ENCODE data around the gene LCN2. TPM values are rescaled to one million over a fixed set of nuclear protein-coding genes. Genes with fewer than 3 reads are reported as not detected.

The LCN2 gene
- total RNA-seq, 2 donors from 2014 or later, result 4.9 to 24.6 TPM

DNA sequence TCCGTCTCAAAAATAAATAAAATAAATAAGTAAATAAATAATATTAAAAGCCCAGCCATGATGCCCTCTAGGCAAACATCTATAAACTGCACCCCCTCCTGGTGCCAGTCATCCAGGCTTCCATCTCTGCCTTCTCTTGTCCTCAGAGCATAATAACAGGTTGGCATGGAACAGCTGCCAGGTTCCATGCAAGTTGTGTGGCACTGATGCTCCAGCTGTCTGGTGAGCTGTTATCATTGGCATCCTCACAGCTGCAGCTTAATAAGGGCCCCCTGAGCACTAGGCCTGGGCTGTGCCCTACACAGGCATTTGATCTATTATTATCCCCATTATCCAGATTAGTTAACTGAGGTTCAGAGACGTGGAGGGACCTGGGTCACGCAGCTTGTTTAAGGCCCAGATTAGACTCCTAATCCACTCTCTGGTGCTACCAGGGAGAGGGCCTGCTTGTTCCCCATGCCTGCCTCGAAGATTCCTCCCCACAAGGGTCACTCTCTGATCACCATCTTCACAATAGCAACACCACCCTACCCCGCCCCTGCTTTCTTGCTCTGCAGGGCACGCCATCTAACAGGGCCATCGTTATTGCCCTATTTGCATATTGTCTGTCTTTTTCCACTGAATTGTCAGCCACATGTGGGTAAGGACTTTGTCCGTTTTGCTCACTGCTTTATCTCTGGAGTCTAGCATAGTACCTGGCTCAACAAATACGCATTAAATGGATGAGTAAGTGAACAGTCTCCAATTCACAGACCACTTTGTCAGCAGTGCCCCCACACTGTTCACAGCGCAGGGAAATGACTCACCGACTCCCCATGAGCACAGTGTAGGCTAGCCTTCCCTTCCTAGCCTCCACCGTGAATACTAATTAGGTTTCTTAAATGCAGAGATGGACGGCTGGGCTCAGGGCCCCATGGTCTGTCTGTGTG, 52.5 kb downstream of the LCN2 start:
- 80 to 85% methylated on average over 12 to 13 of the region's 13 CpGs for WGBS, 2 donors
- TF ChIP-seq, protein P1, sequence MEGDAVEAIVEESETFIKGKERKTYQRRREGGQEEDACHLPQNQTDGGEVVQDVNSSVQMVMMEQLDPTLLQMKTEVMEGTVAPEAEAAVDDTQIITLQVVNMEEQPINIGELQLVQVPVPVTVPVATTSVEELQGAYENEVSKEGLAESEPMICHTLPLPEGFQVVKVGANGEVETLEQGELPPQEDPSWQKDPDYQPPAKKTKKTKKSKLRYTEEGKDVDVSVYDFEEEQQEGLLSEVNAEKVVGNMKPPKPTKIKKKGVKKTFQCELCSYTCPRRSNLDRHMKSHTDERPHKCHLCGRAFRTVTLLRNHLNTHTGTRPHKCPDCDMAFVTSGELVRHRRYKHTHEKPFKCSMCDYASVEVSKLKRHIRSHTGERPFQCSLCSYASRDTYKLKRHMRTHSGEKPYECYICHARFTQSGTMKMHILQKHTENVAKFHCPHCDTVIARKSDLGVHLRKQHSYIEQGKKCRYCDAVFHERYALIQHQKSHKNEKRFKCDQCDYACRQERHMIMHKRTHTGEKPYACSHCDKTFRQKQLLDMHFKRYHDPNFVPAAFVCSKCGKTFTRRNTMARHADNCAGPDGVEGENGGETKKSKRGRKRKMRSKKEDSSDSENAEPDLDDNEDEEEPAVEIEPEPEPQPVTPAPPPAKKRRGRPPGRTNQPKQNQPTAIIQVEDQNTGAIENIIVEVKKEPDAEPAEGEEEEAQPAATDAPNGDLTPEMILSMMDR (IDR thresholded peaks at IDR 0.05), result no peak
- no peak for TF ChIP-seq POLR2A (IDR thresholded peaks at IDR 0.05)

DNA sequence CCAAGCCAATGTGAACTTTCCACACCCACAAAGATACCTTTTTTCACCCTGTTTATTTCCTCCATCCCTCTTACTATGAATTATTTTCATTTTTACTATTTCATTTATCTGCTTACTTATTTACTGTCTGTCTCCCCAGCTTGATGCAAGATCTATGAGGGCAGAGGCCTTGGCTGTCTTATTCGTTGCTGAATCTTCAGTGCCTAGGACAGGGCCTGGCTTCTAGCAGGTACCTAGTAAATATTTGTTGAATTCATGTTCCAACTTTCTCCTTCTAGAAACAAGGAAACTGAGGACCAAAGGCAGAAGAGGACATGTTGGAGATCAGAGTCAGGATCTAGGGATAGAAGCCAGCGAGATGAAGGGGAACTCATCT, 53.4 kb downstream of the LCN2 start:
- no peaks in the 10 kb centered on the region for H3K36me3 ChIP-seq (replicated peaks in 1 of 2; ENCODE audit: insufficient read depth in 1 of 2, low read depth in 2 of 2)
- H3K27ac ChIP-seq, result no peak overlapping the region
- H3K27me3 ChIP-seq, result no peaks in the 10 kb centered on the region
- TF ChIP-seq, protein P1 (IDR thresholded peaks at IDR 0.05), result no peak
- TF ChIP-seq POLR2A (IDR thresholded peaks at IDR 0.05), result no peak
- no peaks in the 10 kb centered on the region for H3K9me3 ChIP-seq
- H3K4me3 ChIP-seq, result no peak overlapping the region
- intact Hi-C loops (cut with DNase I), result no loop called here
- WGBS, 2 donors, result 8 to 13% methylated on average over 2 of the region's 2 CpGs
- DNase-seq (no peak), ATAC-seq (no peak)
- H3K4me1 ChIP-seq, result peaks cover 12% of the 10 kb centered on the region

More for the DNA sequence above, 52.5 kb downstream of the LCN2 start:
- intact Hi-C loops (cut with DNase I), result no loop called here
- DNase-seq, result no peak
- Histone ChIP-seq H3K4me3 (no peak overlapping the region), H3K9me3 (no peaks in the 10 kb centered on the region), H3K27ac (no peak overlapping the region), H3K4me1 (peaks cover 12% of the 10 kb centered on the region), H3K36me3 (replicated peaks in 1 of 2; ENCODE audit: insufficient read depth in 1 of 2, low read depth in 2 of 2) (no peaks in the 10 kb centered on the region), H3K27me3 (no peaks in the 10 kb centered on the region)
- ATAC-seq, result no peak

Other genes with a start within 250 kb of the LCN2 start
- 10 to 100 TPM; 46.1 to 66.7 TPM for gene ST6GALNAC6, start 249.8 kb upstream of the LCN2 start, total RNA-seq
- gene ST6GALNAC4, start 232.4 kb upstream of the LCN2 start, total RNA-seq, result 10 to 100 TPM; 36.6 to 63.8 TPM
- gene PIP5KL1, start 218.7 kb upstream of the LCN2 start, total RNA-seq, result 1 to 10 TPM; 1.3 to 2.6 TPM
- gene DPM2, start 211.6 kb upstream of the LCN2 start, total RNA-seq, result 10 to 100 TPM; 23.3 to 39.9 TPM
- gene EEIG1, start 168.5 kb upstream of the LCN2 start, total RNA-seq, result 10 to 100 TPM; 41.9 to 42.0 TPM
- 1 to 10 TPM; 1.3 to 4.9 TPM for gene NAIF1, start 82.1 kb upstream of the LCN2 start, total RNA-seq
- 10 to 100 TPM; 31.4 to 36.6 TPM for gene SLC25A25, start 81.2 kb upstream of the LCN2 start, total RNA-seq
- 100 to 1,000 TPM in 1 of 2 donors, 10 to 100 TPM in 1; 55.8 to 145 TPM for gene PTGES2, start 21.7 kb upstream of the LCN2 start, total RNA-seq
- gene BBLN, start 10.8 kb downstream of the LCN2 start, total RNA-seq, result 100 to 1,000 TPM; 113 to 129 TPM
- gene CIZ1, start 42.1 kb downstream of the LCN2 start, total RNA-seq, result 10 to 100 TPM; 58.4 to 61.6 TPM
- gene DNM1, start 53.9 kb downstream of the LCN2 start, total RNA-seq, result 10 to 100 TPM; 13.0 to 29.0 TPM
- gene GOLGA2, start 126.6 kb downstream of the LCN2 start, total RNA-seq, result 100 to 1,000 TPM in 1 of 2 donors, 10 to 100 TPM in 1; 53.2 to 138 TPM
- 10 to 100 TPM; 14.5 to 20.1 TPM for gene SWI5, start 126.8 kb downstream of the LCN2 start, total RNA-seq
- gene TRUB2, start 173.0 kb downstream of the LCN2 start, total RNA-seq, result 10 to 100 TPM in 1 of 2 donors, 1 to 10 TPM in 1; 6.3 to 11.4 TPM
- 10 to 100 TPM; 37.4 to 89.7 TPM for gene COQ4, start 173.4 kb downstream of the LCN2 start, total RNA-seq
- 10 to 100 TPM; 15.0 to 17.1 TPM for gene SLC27A4, start 191.1 kb downstream of the LCN2 start, total RNA-seq
- gene URM1, start 221.9 kb downstream of the LCN2 start, total RNA-seq, result 10 to 100 TPM; 15.6 to 23.4 TPM

Data from body of pancreas (tissue), 4 donors.